Raji (cell line): ENCODE results near the gene PRPH.

ENCODE experiments used
- POLR2A ChIP-seq: IDR thresholded peaks from 2 replicates; pipeline ENCODE4 v1.6.1; 2011; ENCODE audit warnings: low read depth, low read length, control low read depth; ENCODE audit not compliant: insufficient read depth

The PRPH gene

DNA sequence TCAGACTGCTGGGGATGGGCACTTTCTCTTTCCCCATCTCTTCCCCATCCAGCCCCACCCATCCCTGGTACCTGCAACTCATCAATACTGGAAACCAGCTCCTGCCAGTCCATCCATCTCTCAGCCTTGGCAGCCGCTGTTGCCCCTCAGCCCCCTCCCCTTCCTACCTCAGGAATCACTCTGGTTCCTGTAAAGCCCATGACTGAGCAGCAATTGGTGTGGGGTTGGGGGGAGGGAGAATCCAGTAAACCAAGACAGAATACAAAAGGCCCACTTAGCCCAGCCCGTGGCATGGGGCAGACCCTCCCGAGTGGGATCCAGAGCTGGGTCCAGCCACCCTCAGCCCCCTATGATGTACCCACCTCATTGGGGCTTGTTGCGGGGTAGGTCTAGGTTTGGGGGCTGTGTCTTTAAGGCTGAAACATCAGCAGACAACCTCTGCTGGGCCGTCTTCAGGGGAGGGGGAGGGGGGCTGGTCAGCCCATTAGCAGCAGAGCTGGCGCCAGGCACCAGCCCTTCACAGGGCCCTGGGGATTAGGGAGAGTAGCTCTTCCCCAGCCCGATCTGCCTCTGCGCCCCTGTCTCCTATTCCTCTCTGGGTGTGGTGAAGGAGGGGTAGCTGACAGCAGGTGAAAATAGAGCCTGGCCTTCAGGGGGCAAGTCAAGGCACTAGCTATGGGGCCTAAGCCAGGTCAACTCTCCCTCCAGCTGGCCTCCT lies 702 bp upstream of the PRPH start:
- no peak for TF ChIP-seq POLR2A

- no peak for TF ChIP-seq POLR2A
Observed at GRCh38 chr12:49294804-49295081, 204 bp upstream of the PRPH start.

- TF ChIP-seq POLR2A = no peak
Observed at GRCh38 chr12:49296034-49296835, 1.3 kb downstream of the PRPH start.

DNA sequence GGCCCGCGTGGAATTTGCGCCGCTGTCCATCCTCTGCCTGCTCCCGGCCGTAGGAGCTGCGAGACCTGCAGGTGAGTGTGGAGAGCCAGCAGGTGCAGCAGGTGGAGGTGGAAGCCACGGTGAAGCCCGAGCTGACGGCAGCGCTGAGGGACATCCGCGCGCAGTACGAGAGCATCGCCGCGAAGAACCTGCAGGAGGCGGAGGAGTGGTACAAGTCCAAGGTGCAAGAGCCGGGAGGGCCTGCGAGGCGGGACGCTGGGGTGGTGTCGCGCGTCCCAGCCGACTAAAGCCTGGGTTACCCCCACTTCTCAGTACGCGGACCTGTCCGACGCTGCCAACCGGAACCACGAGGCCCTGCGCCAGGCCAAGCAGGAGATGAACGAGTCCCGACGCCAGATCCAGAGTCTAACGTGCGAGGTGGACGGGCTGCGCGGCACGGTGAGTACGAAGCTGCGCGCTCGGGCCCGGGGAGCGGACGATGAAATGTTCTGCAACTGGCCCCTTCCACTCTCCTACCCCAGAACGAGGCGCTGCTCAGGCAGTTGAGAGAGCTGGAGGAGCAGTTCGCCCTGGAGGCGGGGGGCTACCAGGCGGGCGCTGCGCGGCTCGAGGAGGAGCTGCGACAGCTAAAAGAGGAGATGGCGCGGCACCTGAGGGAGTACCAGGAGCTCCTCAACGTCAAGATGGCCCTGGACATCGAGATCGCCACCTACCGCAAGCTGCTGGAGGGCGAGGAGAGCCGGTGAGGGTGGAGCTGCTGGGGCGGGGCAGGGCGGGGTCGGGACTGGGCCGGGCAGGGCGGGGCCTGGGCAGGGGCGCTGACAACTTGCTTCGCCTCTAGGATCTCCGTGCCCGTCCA lies 2.1 kb downstream of the PRPH start:
- no peak for TF ChIP-seq POLR2A

GRCh38 chr12:49297695-49298060 lies 2.7 kb downstream of the PRPH start:
- no peak for TF ChIP-seq POLR2A

GRCh38 chr12:49298160-49298559 lies 3.2 kb downstream of the PRPH start:
- TF ChIP-seq POLR2A = no peak

DNA sequence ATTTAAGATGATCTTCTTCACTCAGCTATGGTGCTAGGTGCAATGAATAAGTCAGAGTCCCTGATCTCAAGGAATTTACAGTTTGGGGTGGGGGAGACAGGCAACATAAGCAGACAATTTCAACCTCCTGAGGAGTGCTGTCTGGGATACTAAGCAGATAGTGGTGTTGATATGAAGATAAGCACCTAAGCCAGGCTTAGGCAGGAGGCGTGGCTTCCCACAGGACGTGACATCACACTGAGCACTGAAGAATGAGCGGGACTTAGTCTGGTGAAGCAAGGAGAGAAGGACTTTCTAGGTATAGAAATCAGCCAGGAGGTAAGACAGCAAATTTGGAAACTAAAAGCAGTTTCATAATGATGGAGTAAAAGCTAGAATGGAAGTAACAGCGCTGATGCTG lies 6.8 kb downstream of the PRPH start:
- 0 out of 2 replicates have a peak, but pooled peaks have one; percentile 14 for TF ChIP-seq POLR2A

DNA sequence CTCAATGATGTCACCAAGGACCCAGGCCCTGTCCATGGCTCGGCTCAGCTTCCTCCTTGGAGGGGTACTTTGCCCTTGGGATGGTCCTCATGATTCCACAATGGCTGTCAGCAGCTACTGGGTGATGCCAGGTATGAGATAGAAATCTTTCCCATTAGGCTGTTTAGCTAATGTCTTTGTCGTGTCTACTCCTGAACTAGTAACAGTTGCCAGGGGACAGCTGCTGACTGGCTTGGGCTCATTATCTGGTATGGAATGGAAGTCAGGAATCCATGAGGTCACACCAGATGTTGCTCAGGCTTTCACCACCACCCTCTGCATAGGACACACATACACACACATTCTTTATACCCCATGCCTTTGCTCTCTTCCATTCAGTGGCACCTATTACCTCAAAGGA lies 9.2 kb downstream of the PRPH start:
- no peak for TF ChIP-seq POLR2A

DNA sequence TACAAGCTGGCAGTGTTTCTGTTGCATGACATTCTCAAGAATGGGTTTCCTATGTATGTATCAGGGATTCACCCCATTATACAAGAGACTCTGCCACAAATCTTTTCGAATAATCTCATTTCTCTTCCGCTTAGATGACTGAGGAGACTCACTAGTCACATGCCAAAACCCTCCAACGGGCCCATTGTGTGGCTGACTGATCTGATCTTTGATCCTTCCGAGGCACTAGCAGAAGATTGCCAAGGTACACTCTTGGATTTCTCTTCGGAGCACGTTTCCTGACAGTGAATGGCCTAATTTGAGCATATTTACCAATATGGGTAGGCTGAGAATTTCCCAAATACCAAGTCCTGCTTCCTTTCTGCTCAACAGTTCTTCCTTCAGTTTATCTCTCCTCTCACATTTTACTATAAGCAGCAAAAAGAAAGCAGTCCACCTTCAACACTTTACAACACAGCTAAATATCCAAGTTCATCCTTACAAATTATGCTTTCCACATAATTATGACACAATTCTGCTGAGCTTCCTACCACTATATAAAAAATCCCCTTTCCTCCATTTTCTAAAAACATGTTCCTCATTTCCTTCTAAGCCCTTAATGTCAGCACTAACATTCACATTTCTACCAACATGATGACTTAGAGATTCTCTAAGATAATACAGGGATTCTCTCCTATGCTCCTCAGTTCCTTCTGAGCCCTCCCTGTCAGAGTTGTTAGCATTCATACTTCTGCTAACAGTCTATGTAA lies 11.0 kb downstream of the PRPH start:
- no peak for TF ChIP-seq POLR2A

DNA sequence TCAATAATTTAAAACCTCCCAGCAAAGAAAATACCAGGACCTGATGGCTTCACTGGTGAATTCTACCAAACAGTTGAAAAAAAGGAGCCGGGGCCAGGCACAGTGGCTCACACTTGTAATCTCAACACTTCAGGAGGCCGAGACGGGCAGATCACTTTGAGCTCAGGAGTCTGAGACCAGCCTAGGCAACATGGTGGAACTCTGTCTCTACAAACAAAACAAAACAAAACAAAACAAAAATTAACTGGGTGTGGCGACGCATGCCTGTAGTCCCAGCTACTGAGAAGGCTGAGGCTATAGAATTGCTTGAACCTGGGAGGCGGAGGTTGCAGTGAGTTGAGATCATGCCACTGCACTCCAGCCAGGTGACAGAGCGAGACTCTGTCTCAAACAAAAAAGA lies 14.4 kb downstream of the PRPH start:
- TF ChIP-seq POLR2A = no peak

GRCh38 chr12:49314811-49315210 lies 19.9 kb downstream of the PRPH start:
- TF ChIP-seq POLR2A = no peak

DNA sequence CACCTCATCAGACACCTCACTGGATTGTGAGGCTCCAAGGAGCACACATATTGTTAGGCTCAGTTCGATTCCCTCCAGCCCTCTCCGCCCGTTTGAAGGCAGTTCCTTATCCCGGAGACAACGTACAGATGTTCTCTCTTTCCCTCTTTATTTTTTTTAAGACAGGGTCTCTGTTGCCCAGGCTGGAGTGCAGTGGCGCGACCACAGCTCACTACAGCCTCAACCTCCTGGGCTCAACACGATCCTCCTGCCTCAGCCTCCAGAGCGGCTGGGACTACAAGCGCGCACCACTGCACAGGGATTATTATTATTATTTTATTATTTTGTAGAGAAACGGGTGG lies 27.4 kb downstream of the PRPH start:
- no peak; the same call in 1 of the 2 replicates for TF ChIP-seq POLR2A

DNA sequence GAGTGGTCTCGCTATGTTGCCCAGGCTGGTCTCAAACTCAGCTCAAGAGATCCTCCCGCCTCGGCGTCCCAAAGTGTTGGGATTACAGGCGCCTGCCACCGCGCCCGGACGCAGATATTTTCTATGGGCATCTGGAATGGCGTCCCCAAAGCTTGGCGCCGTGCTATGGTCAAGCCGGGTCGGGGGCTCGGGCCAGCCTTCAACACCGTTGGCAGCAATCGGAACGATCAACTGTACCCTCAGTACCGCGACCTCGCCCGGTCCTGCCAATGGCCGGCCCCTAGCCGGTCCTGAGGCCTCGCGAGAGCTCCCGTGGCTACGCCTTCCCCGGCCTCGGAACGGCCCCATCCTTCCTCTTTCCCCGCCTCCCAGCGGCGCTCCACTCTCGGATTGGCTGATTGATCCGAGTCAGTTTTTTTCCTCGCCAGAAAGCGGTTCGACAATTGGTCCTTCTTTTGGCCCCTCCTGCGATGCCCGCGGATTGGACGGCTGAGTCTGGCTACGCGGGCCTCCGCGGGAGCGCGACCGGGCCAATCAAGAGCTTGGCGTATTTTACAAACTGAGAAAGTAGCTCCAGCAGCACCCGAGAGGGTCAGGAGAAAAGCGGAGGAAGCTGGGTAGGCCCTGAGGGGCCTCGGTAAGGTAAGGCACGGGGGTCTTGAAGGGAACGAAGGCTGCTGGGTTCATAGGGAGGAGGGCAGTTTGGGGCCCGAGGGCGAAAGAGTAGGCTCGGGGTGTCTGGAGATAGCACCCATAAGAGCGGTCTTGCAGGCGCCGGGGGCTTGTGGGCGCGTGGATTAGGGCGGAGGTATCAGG lies 28.0 kb downstream of the PRPH start, which contains the start of gene TROAP:
TSS of gene TROAP (plus strand) at position 548 of the 816 bp plus-strand sequence. CDS start 354 bp downstream, outside the sequence.
- TF ChIP-seq POLR2A = peak; percentile 89

DNA sequence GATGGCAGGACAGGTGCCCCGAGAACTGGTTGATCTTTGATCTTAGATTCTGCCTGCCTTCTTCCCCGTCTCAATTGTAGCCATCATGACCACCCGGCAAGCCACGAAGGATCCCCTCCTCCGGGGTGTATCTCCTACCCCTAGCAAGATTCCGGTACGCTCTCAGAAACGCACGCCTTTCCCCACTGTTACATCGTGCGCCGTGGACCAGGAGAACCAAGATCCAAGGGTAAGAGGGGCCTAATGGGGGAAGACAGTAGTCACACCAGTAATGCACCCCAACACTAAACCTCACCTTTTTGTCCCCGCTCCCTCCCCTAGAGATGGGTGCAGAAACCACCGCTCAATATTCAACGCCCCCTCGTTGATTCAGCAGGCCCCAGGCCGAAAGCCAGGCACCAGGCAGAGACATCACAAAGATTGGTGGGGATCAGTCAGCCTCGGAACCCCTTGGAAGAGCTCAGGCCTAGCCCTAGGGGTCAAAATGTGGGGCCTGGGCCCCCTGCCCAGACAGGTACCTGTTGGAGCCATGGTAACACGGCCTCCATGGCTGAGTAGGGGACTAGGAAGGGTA lies 28.7 kb downstream of the PRPH start:
- TF ChIP-seq POLR2A = no peak
